K562 (cell line): ENCODE measurements around the gene SUFU. TPM values are rescaled to one million over a fixed set of nuclear protein-coding genes. Genes with fewer than 3 reads are reported as not detected.

ENCODE experiments used
- ATAC-seq: fragments of 200-7000 bp; cut with Tn5 transposase; 3 replicates; pipeline ENCODE4 v1.9.1; 2020; ENCODE audit warnings: moderate library complexity
- BruUV-seq: library from RNA; stranded (reverse); fragments of 400-500 nt; replicated peaks from 2 replicates; lab custom pipeline; 2021; lab: Mats Ljungman, UMichigan
- CTCF ChIA-PET: fragments of 300-600 bp; formaldehyde crosslinking; extraction: SDS; loops from one replicate; lab custom pipeline; 2021; ENCODE audit warnings: low intra/inter-chr PET ratio; lab: Yijun Ruan, JAX
- POLR2A ChIA-PET: fragments of 300-600, 350-650 bp; sonication (Branson Sonifier 250); formaldehyde crosslinking; extraction: SDS; loops from one replicate; lab custom pipeline; 2021; ENCODE audit warnings: antibody characterized with exemption, inconsistent platforms; lab: Yijun Ruan, JAX
- DNase-seq, 4 experiments: peaks; one replicate each; pipeline versions ENCODE4 v3.0.0 to v3.0.0-alpha.2; 2011 to 2018; ENCODE audit warnings: low spot score in 3 of 4, mixed read lengths in 3 of 4; ENCODE audit errors: extremely low read depth in 1 of 4
- FAIRE-seq: peaks from 2 replicates; lab custom pipeline; 2011; peaks lifted over from hg19 to GRCh38; lab: Jason Lieb, UNC
- H2AFZ ChIP-seq: 2 replicates; pipeline ENCODE4 v1.6.0; 2011; ENCODE audit warnings: low read depth, low read length, control low read depth, inconsistent platforms
- H3K27ac ChIP-seq: fragments of 200-600 bp; 3 replicates; pipeline ENCODE4 v1.8.0; 2011; ENCODE audit warnings: low read depth, mild to moderate bottlenecking, control low read depth, inconsistent platforms, low read length, moderate library complexity, mixed read lengths; ENCODE audit errors: extremely low read depth
- H3K27me3 ChIP-seq, 2 experiments: fragments of 300-600 bp in 1 of 2; 2 replicates in 1 of 2; 3 replicates in 1 of 2; pipeline versions ENCODE4 v1.6.0 to v1.8.0; 2011; ENCODE audit warnings: inconsistent platforms in 2 of 2, low read length in 2 of 2, mild to moderate bottlenecking in 1 of 2, mixed read lengths in 1 of 2, moderate library complexity in 1 of 2; ENCODE audit not compliant: control insufficient read depth in 2 of 2, insufficient read depth in 2 of 2
- H3K36me3 ChIP-seq: fragments of 300-600 bp; 3 replicates; pipeline ENCODE4 v1.8.0; 2011; ENCODE audit warnings: mild to moderate bottlenecking, low read length, inconsistent platforms; ENCODE audit not compliant: control insufficient read depth, insufficient read depth
- H3K4me1 ChIP-seq, 2 experiments: fragments of 200-600 bp in 1 of 2; replicated peaks in 1 of 2; 2 replicates in 1 of 2; 3 replicates in 1 of 2; pipeline versions ENCODE4 v1.5.1 to v1.8.0; 2011; ENCODE audit warnings: inconsistent platforms in 2 of 2, low read length in 2 of 2, mild to moderate bottlenecking in 1 of 2, mixed read lengths in 1 of 2, moderate library complexity in 1 of 2; ENCODE audit not compliant: control insufficient read depth in 2 of 2, insufficient read depth in 2 of 2
- H3K4me2 ChIP-seq: 2 replicates; pipeline ENCODE4 v1.6.1; 2011; ENCODE audit warnings: low read length, control low read depth, inconsistent platforms, mixed read lengths; ENCODE audit not compliant: insufficient read depth
- H3K4me3 ChIP-seq: fragments of 200-600 bp; sonication (generic), shearing (Covaris generic); 2 replicates; pipeline ENCODE4 v1.5.1; 2016; ENCODE audit warnings: control low read depth, inconsistent platforms
- H3K79me2 ChIP-seq: fragments of 200-600 bp; 3 replicates; pipeline ENCODE4 v1.8.0; 2011; ENCODE audit warnings: low read length, inconsistent platforms; ENCODE audit not compliant: control insufficient read depth, insufficient read depth
- H3K9ac ChIP-seq, 2 experiments: 2 replicates each; pipeline versions ENCODE4 v1.6.0 to v1.6.1; 2011; ENCODE audit warnings: low read depth in 2 of 2, low read length in 2 of 2, control low read depth in 1 of 2, inconsistent platforms in 1 of 2, mild to moderate bottlenecking in 1 of 2, mixed read lengths in 1 of 2; ENCODE audit not compliant: insufficient read depth in 1 of 2
- H3K9me1 ChIP-seq: one replicate; pipeline ENCODE4 v1.6.0; 2011; ENCODE audit warnings: inconsistent platforms, mild to moderate bottlenecking, low read length, moderate library complexity; ENCODE audit not compliant: control insufficient read depth, insufficient read depth
- H3K9me3 ChIP-seq: replicated peaks from 2 replicates; pipeline ENCODE4 v1.5.1; 2011; ENCODE audit warnings: low read depth, low read length, inconsistent platforms; ENCODE audit not compliant: control insufficient read depth, insufficient read depth
- H4K20me1 ChIP-seq: replicated peaks from 2 replicates; pipeline ENCODE4 v1.6.1; 2011; ENCODE audit warnings: low read length, inconsistent platforms, mixed read lengths; ENCODE audit not compliant: control insufficient read depth, insufficient read depth
- CBX5 ChIP-seq: IDR thresholded peaks from 2 replicates; pipeline ENCODE4 v1.6.1; 2014; ENCODE audit warnings: low read depth, borderline replicate concordance
- DACH1 ChIP-seq: fragments of 450-650 bp; IDR thresholded peaks from 2 replicates; pipeline ENCODE4 v1.6.1; 2018; ENCODE audit not compliant: partially characterized antibody
- TAF7 ChIP-seq: fragments of 450-650 bp; IDR thresholded peaks from 2 replicates; pipeline ENCODE4 v1.6.1; 2016; ENCODE audit warnings: missing genetic modification characterization, missing compliant biosample characterization
- ZBTB7A ChIP-seq: IDR thresholded peaks from 2 replicates; pipeline ENCODE4 v1.6.1; 2011; ENCODE audit warnings: low read depth, mild to moderate bottlenecking, low read length, moderate library complexity, borderline replicate concordance; ENCODE audit not compliant: control insufficient read depth
- ZNF263 ChIP-seq: sonication (generic); formaldehyde crosslinking; IDR thresholded peaks from 2 replicates; pipeline ENCODE4 v1.8.0; 2022; ENCODE audit warnings: mild to moderate bottlenecking, missing genetic modification reagents, borderline replicate concordance
- ZNF347 ChIP-seq: fragments of 450-650 bp; formaldehyde crosslinking; IDR thresholded peaks from 2 replicates; pipeline ENCODE4 v1.4.0; 2020; ENCODE audit warnings: low read depth, mild to moderate bottlenecking, moderate library complexity
- ZNF609 ChIP-seq: sonication (generic); formaldehyde crosslinking; IDR thresholded peaks from 2 replicates; pipeline ENCODE4 v1.8.1; 2023; ENCODE audit warnings: missing genetic modification reagents, mild to moderate bottlenecking, borderline replicate concordance
- WGBS: fragments of 100-300 bp; shearing (Covaris generic); methylation state at CpG from one replicate; pipeline ENCODE4 v1.1.6; 2016; ENCODE audit warnings: low coverage, mixed read lengths; ENCODE audit not compliant: insufficient coverage; ENCODE audit errors: missing lambda C conversion rate; 5-methylcytosine and 5-hydroxymethylcytosine counted together
- in situ Hi-C: fragments of 300-500 bp; cut with MboI; formaldehyde crosslinking; loops from 4 replicates; pipeline ENCODE4 v1.15.0; 2018; ENCODE audit warnings: inconsistent platforms, mixed read lengths
- intact Hi-C: fragments of 100-400 bp; cut with micrococcal nuclease; formaldehyde crosslinking; loops from 2 replicates; pipeline ENCODE4 v1.14.2; 2022
- polyA plus RNA-seq, 8 experiments: library from polyadenylated mRNA; depleted of rRNA in 4 of 8; stranded (reverse) in 5 of 8; unstranded in 3 of 8; fragments of >200 nt; fragmentation: Nextera tagmentation in 2 of 8; fragmentation: Illumina TruSeq in 1 of 8; extraction: Ambion mirVana in 2 of 8; extraction: Trizol in 1 of 8; gene quantifications; 2 replicates each; pipeline versions ENCODE4 v1.2.1 to v1.2.3, GENCODE V29; 2011 to 2014; ENCODE audit warnings: inconsistent platforms in 1 of 8, missing spikeins in 1 of 8
- total RNA-seq, 7 experiments: library from RNA; depleted of rRNA in 6 of 7; stranded (reverse); fragments of >200 nt in 6 of 7; fragmentation: Illumina TruSeq in 2 of 7; extraction: Trizol in 2 of 7; gene quantifications; 2 replicates each; pipeline versions ENCODE4 v1.2.1 to v1.2.3, GENCODE V29; 2011 to 2021; ENCODE audit warnings: low replicate concordance in 1 of 7
- TF ChIP-seq, protein P1 (sequence below), 2 experiments: fragments of 450-650 bp in 1 of 2; sonication (generic) in 1 of 2; formaldehyde crosslinking; conservative IDR thresholded peaks; 2 replicates each; pipeline versions ENCODE4 v1.4.0 to v1.8.1; 2020 to 2022; ENCODE audit warnings: mild to moderate bottlenecking in 1 of 2, missing genetic modification reagents in 1 of 2

SUFU gene
- total and polyA plus RNA-seq, 9 of the 15 experiments (the other 6 are each of a cell fraction or from before 2014, with no cell fraction given), result 0.59 to 6.3 (median 0.82) TPM

GRCh38 chr10:102514487-102515311 is 10.9 kb downstream of the SUFU start:
- intact Hi-C loops (no loop called here), in situ Hi-C loops (loop anchor here (25.0 kb wide), 1 partner anchor 677 kb away; the partner anchor contains the start of gene KCNIP2)
- no peak for FAIRE-seq
- Histone ChIP-seq H4K20me1 (no peaks in the 10 kb centered on the region), H3K4me2 (no peak overlapping the region), H3K4me1 (no peaks in the 10 kb centered on the region), H3K9me3 (no peaks in the 10 kb centered on the region), H3K27me3 (no peaks in the 10 kb centered on the region), H2AFZ (no peak overlapping the region), H3K36me3 (peaks cover 33% of the 10 kb centered on the region; the same call in 2 of the 3 replicates), H3K9ac (no peak overlapping the region), H3K27ac (no peak overlapping the region), H3K9me1 (peaks cover 3% of the 10 kb centered on the region), H3K79me2 (no peaks in the 10 kb centered on the region), H3K4me3 (no peak overlapping the region)
- CTCF ChIA-PET, result no interaction called here
- no TSS peak for BruUV-seq
- TF ChIP-seq DACH1 (no peak), CBX5 (no peak)
- DNase-seq, result no peak
- ATAC-seq, result no peak
- WGBS, result 78% methylated on average over 6 of the region's 12 CpGs
- POLR2A ChIA-PET, result interaction anchor here (0.5 to 0.6 kb wide), 2 partner anchors 18 to 150 kb away, joined by 3 read pairs; no protein-coding TSS in a partner anchor

DNA sequence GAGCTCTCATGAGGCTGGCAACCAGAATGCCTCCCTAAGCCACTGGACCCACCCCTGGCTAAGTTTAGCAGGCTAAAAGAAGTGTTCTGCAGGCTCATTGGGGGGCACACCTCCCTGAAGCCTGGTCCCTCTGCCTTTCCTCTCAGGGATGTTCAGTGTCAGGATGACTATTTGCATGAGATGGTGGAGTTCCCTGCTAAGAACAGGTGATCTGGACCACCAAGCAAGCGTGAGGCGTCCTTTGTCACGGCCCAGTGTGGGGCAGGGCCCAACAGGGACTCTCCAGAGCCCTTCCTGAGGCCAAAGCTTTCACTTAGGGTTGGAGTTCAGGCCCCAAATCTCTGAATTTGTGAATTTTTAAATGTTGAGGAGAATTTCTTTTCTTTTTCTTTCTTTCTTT is 12.0 kb downstream of the SUFU start:
- 100% methylated on average over 1 of the region's 3 CpGs for WGBS
- Histone ChIP-seq H3K27ac (no peak overlapping the region), H3K36me3 (peaks cover 30% of the 10 kb centered on the region; the same call in 2 of the 3 replicates), H3K9me3 (no peaks in the 10 kb centered on the region), H3K27me3 (no peaks in the 10 kb centered on the region), H2AFZ (no peak overlapping the region), H3K4me1 (no peaks in the 10 kb centered on the region), H3K79me2 (no peaks in the 10 kb centered on the region), H3K4me3 (no peak overlapping the region), H4K20me1 (no peaks in the 10 kb centered on the region), H3K9me1 (peaks cover 3% of the 10 kb centered on the region), H3K4me2 (no peak overlapping the region), H3K9ac (no peak overlapping the region)
- no TSS peak for BruUV-seq
- ChIA-PET CTCF (no interaction called here), POLR2A (interaction anchor here (1.0 kb wide), 1 partner anchor 36 kb away, joined by 3 read pairs; no protein-coding TSS in a partner anchor)
- DNase-seq (no peak), ATAC-seq (no peak), FAIRE-seq (no peak)
- in situ Hi-C loops, result loop anchor here (25.0 kb wide), 1 partner anchor 678 kb away; the partner anchor contains the start of gene KCNIP2
- intact Hi-C loops, result no loop called here
- TF ChIP-seq ZNF263 (CRISPR knock-in tag) (no peak), TAF7 (tag) (no peak), ZNF347 (CRISPR knock-in tag) (no peak), ZNF609 (CRISPR knock-in tag) (no peak), ZBTB7A (no peak)
- TF ChIP-seq, protein P1, sequence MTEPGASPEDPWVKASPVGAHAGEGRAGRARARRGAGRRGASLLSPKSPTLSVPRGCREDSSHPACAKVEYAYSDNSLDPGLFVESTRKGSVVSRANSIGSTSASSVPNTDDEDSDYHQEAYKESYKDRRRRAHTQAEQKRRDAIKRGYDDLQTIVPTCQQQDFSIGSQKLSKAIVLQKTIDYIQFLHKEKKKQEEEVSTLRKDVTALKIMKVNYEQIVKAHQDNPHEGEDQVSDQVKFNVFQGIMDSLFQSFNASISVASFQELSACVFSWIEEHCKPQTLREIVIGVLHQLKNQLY (CRISPR knock-in tag; conservative IDR thresholded peaks at IDR 0.05), result no peak
